PFSK-1 (cell line): ENCODE measurements around the gene PEAK1.

ENCODE experiments used
- FOXP2 ChIP-seq: optimal IDR thresholded peaks from 2 replicates; pipeline ENCODE3; 2011; ENCODE audit warnings: borderline replicate concordance, control low read depth, inconsistent platforms; ENCODE audit not compliant: insufficient read depth; ENCODE audit errors: extremely low read length, extremely low read depth
- TAF1 ChIP-seq: IDR thresholded peaks from 2 replicates; pipeline ENCODE4 v1.6.1; 2012; ENCODE audit warnings: low read length, control low read depth, borderline replicate concordance; ENCODE audit not compliant: insufficient read depth
- TF ChIP-seq, protein P1 (sequence below), 2 experiments: IDR thresholded peaks; 2 replicates each; pipeline versions ENCODE4 v1.6.1 to v1.8.0; 2011 to 2012; ENCODE audit warnings: low read depth in 2 of 2, low read length in 2 of 2, control low read depth in 1 of 2, inconsistent platforms in 1 of 2, mild to moderate bottlenecking in 1 of 2, moderate library complexity in 1 of 2; ENCODE audit not compliant: insufficient read depth in 1 of 2

DNA sequence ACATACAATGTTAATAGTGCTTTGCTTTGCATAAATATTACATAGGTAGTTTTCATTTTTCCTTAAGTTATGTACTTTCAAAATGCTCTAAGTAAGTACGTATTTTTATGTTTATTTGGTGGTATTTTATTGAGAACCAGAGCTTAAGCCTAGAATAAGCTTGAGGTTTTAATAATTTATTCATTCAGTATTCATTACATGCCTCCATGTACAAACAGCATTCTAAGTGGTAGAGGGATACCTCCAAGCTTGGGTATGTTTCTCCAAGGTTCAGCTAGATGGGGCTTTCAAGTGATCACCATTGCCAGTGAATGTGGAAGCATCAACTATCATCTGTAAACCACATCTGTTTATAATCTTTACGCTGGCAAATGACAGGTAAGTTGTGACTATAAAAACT is 52.3 kb downstream of the PEAK1 start:
- TF ChIP-seq TAF1 (no peak), FOXP2 (no peak)
- TF ChIP-seq, protein P1, sequence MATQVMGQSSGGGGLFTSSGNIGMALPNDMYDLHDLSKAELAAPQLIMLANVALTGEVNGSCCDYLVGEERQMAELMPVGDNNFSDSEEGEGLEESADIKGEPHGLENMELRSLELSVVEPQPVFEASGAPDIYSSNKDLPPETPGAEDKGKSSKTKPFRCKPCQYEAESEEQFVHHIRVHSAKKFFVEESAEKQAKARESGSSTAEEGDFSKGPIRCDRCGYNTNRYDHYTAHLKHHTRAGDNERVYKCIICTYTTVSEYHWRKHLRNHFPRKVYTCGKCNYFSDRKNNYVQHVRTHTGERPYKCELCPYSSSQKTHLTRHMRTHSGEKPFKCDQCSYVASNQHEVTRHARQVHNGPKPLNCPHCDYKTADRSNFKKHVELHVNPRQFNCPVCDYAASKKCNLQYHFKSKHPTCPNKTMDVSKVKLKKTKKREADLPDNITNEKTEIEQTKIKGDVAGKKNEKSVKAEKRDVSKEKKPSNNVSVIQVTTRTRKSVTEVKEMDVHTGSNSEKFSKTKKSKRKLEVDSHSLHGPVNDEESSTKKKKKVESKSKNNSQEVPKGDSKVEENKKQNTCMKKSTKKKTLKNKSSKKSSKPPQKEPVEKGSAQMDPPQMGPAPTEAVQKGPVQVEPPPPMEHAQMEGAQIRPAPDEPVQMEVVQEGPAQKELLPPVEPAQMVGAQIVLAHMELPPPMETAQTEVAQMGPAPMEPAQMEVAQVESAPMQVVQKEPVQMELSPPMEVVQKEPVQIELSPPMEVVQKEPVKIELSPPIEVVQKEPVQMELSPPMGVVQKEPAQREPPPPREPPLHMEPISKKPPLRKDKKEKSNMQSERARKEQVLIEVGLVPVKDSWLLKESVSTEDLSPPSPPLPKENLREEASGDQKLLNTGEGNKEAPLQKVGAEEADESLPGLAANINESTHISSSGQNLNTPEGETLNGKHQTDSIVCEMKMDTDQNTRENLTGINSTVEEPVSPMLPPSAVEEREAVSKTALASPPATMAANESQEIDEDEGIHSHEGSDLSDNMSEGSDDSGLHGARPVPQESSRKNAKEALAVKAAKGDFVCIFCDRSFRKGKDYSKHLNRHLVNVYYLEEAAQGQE (IDR thresholded peaks at IDR 0.05; ENCODE audit: insufficient read depth in 1 of 2, low read depth in 2 of 2, low read length in 2 of 2): no peak
